Measurements from ENCODE around the gene SYNC.

Gene SYNC

GRCh38 chr1:32702599-32703478 lies at the start of gene SYNC:
Gene SYNC, minus strand, starts transcription at chr1:32702770. Its CDS starts 110 bp downstream, at chr1:32702660.
- peak within 1 kb of the TSS; percentile 47 for H3K4me3 Mint-ChIP-seq
- H3K27me3 Mint-ChIP-seq = peaks cover 54% of the 10 kb centered on the region
- H3K27ac Mint-ChIP-seq = no peak within 1 kb of the TSS

GRCh38 chr1:32749771-32750170 lies 47.2 kb upstream of the SYNC start:
- Mint-ChIP-seq H3K9me3 (no peaks in the 10 kb centered on the region), H3K4me1 (ENCODE audit: low read depth) (peaks cover 12% of the 10 kb centered on the region), H3K36me3 (ENCODE audit: low read depth) (no peaks in the 10 kb centered on the region), H3K4me3 (no peak overlapping the region), H3K27me3 (peaks cover 10% of the 10 kb centered on the region), H3K27ac (no peak overlapping the region)
- no peak for DNase-seq

More at GRCh38 chr1:32702599-32703478, at the start of gene SYNC:
- Mint-ChIP-seq H3K9me3 (no peaks in the 10 kb centered on the region), H3K36me3 (ENCODE audit: low read depth) (no peaks in the 10 kb centered on the region), H3K4me1 (ENCODE audit: low read depth) (peaks cover 10% of the 10 kb centered on the region)
- no peak for DNase-seq

DNA sequence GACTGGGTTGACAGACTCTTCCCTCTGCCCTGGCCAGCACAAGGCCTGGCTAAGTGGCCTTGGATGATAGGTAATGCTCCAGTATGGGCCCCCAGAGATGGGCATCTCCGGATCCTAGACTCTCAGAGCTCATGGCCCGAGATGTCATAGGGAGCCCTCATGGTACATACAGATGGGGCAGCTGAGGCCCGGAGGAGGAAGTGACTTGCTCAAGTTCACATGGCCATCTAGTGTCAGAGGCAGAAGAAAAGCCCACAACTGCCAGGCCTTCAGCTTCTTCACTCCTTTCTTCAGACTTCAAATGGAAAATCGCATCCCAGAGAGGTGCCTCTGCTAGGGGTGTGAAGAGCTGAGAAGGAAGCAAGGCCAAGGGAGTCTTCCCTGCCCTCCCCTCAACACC lies 46.8 kb upstream of the SYNC start:
- H3K9me3 Mint-ChIP-seq = no peaks in the 10 kb centered on the region
- H3K27ac Mint-ChIP-seq = no peak overlapping the region
- H3K4me3 Mint-ChIP-seq = no peak overlapping the region
- no peak for DNase-seq
- H3K36me3 Mint-ChIP-seq (ENCODE audit: low read depth) = no peaks in the 10 kb centered on the region
- H3K27me3 Mint-ChIP-seq = peaks cover 7% of the 10 kb centered on the region
- H3K4me1 Mint-ChIP-seq (ENCODE audit: low read depth) = peaks cover 9% of the 10 kb centered on the region

DNA sequence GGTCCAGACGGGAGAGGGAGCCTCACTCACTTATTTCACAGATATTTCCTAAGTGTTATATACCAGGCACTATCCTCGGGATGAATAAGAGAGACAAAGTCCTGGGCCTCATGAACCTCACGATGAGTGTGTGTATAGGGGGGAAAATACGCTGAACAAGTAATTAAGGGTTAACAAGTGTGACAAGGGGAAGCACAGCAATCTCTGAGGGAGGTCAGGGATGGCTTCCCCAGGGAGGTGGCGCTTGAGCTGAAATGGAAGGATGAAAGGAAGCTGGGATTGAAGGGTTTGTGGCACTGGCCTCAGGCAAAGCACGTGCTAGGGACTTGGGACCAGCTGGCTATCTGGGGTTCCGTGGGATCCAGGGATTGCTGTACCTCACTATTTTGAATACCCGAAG lies 46.4 kb upstream of the SYNC start:
- H3K36me3 Mint-ChIP-seq (ENCODE audit: low read depth) = no peaks in the 10 kb centered on the region
- H3K27me3 Mint-ChIP-seq = peaks cover 8% of the 10 kb centered on the region
- DNase-seq = no peak
- no peaks in the 10 kb centered on the region for H3K9me3 Mint-ChIP-seq
- H3K4me1 Mint-ChIP-seq (ENCODE audit: low read depth) = peaks cover 7% of the 10 kb centered on the region
- no peak overlapping the region for H3K4me3 Mint-ChIP-seq
- H3K27ac Mint-ChIP-seq = no peak overlapping the region

DNA sequence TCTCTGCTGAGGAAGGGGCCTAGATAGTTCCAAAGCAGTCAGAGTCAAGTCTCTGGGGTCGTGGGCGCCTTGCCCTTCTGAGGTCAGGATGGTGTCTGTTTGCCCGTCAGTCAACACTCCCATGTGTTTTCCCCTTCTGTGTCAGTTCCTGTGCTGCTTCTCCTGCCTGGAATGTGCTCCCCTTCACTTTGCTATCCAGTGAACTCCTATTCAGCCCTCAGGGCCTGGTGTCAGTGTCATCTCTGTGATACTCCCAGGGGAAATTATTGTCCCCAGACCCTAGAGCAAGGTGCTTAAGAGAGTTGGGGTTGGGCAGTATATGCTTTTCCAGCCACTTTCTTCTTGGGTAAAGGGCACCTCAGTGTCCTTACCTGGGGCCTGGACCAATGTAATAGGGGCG lies 45.8 kb upstream of the SYNC start:
- Mint-ChIP-seq H3K36me3 (ENCODE audit: low read depth) (no peaks in the 10 kb centered on the region), H3K27me3 (peaks cover 11% of the 10 kb centered on the region), H3K4me3 (no peak overlapping the region), H3K4me1 (ENCODE audit: low read depth) (peaks cover 4% of the 10 kb centered on the region), H3K9me3 (no peaks in the 10 kb centered on the region), H3K27ac (no peak overlapping the region)
- DNase-seq = no peak

- Mint-ChIP-seq H3K4me3 (no peak overlapping the region), H3K4me1 (ENCODE audit: low read depth) (no peaks in the 10 kb centered on the region), H3K27me3 (peaks cover 21% of the 10 kb centered on the region), H3K27ac (no peak overlapping the region), H3K36me3 (ENCODE audit: low read depth) (no peaks in the 10 kb centered on the region), H3K9me3 (no peaks in the 10 kb centered on the region)
- DNase-seq = no peak
These were observed 43.6 kb upstream of the SYNC start for GRCh38 chr1:32746130-32746529.

- H3K36me3 Mint-ChIP-seq (ENCODE audit: low read depth) = no peaks in the 10 kb centered on the region
- no peaks in the 10 kb centered on the region for H3K9me3 Mint-ChIP-seq
- no peak overlapping the region for H3K4me3 Mint-ChIP-seq
- peaks cover 33% of the 10 kb centered on the region for H3K27me3 Mint-ChIP-seq
- DNase-seq = no peak
- no peaks in the 10 kb centered on the region for H3K4me1 Mint-ChIP-seq (ENCODE audit: low read depth)
- H3K27ac Mint-ChIP-seq = no peak overlapping the region
These were observed 41.5 kb upstream of the SYNC start for GRCh38 chr1:32744071-32744425.

DNA sequence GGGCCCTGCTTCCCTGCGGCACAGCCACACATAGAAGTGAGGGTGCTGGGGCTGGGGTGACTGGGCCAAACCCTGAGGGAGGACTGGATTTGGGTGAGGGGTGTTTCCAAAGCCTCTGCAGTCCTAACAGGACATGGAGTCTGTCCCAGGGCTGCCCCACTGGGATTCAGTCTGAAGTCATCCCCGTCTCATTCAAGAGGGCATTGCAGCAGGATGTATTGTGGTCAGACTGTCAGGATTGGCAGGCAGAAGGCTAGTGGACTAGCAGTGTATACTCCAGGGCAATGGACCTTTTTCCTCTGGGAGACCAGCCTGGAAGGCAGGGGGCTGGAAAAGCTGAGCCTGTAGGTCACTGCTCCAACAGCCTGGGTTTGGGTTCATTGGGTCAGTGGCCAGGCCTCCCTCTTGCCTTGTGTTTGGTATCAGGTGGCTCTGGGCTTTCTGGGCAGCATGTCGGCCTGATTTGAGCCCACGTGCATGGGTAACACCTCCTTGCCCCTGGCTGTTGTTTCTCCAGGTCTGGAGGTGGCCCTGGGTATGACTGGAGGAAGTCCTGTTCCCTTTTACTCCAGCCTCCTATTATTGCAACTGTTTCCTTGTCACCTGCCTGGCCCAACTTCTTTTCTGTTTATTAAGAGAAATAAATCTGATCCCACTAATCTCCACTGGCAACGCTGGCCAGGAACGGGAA lies 41.0 kb upstream of the SYNC start:
- H3K36me3 Mint-ChIP-seq (ENCODE audit: low read depth) = no peaks in the 10 kb centered on the region
- no peaks in the 10 kb centered on the region for H3K4me1 Mint-ChIP-seq (ENCODE audit: low read depth)
- H3K27me3 Mint-ChIP-seq = peaks cover 33% of the 10 kb centered on the region

GRCh38 chr1:32742956-32743355 lies 40.4 kb upstream of the SYNC start:
- H3K9me3 Mint-ChIP-seq = no peaks in the 10 kb centered on the region
- DNase-seq = no peak
- no peaks in the 10 kb centered on the region for H3K36me3 Mint-ChIP-seq (ENCODE audit: low read depth)
- no peak overlapping the region for H3K27ac Mint-ChIP-seq
- peaks cover 33% of the 10 kb centered on the region for H3K27me3 Mint-ChIP-seq
- H3K4me1 Mint-ChIP-seq (ENCODE audit: low read depth) = no peaks in the 10 kb centered on the region
- H3K4me3 Mint-ChIP-seq = peak overlapping the region; percentile 20

More for the DNA sequence above, 41.0 kb upstream of the SYNC start:
- no peak overlapping the region for H3K4me3 Mint-ChIP-seq
- H3K27ac Mint-ChIP-seq = no peak overlapping the region
- DNase-seq = no peak
- H3K9me3 Mint-ChIP-seq = no peaks in the 10 kb centered on the region

GRCh38 chr1:32742199-32742947 lies 39.8 kb upstream of the SYNC start:
- DNase-seq = no peak
- Mint-ChIP-seq H3K4me1 (ENCODE audit: low read depth) (no peaks in the 10 kb centered on the region), H3K36me3 (ENCODE audit: low read depth) (no peaks in the 10 kb centered on the region), H3K27me3 (peaks cover 33% of the 10 kb centered on the region), H3K9me3 (no peaks in the 10 kb centered on the region), H3K27ac (no peak overlapping the region), H3K4me3 (peak overlapping the region; percentile 43)

GRCh38 chr1:32741413-32742198 lies 39.0 kb upstream of the SYNC start:
- DNase-seq = no peak
- Mint-ChIP-seq H3K4me3 (peak overlapping the region; percentile 68), H3K9me3 (no peaks in the 10 kb centered on the region), H3K4me1 (ENCODE audit: low read depth) (no peaks in the 10 kb centered on the region), H3K27ac (no peak overlapping the region), H3K36me3 (ENCODE audit: low read depth) (no peaks in the 10 kb centered on the region), H3K27me3 (peaks cover 33% of the 10 kb centered on the region)

DNA sequence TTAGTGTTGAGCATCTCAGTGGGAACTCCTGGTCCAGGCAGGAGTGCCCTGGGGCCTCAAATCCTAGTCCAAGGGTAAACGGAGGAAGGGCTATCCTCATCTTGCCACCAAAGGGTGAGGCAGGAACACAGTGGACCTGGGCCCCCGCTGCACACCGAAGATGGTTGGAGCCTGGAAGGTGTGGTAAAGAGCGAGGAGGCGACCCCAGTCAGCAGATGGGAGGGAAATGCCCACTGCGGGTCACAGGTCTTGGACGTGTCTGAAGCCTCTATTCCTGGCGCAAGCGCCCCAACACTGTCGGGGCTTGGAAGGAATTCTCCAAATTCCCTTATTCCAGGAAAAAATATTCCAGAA lies 38.5 kb upstream of the SYNC start:
- Mint-ChIP-seq H3K27ac (no peak overlapping the region), H3K9me3 (no peaks in the 10 kb centered on the region), H3K36me3 (ENCODE audit: low read depth) (no peaks in the 10 kb centered on the region), H3K27me3 (peaks cover 33% of the 10 kb centered on the region), H3K4me1 (ENCODE audit: low read depth) (no peaks in the 10 kb centered on the region), H3K4me3 (peak overlapping the region; percentile 68)
- no peak for DNase-seq

GRCh38 chr1:32736812-32737791 lies 34.5 kb upstream of the SYNC start:
- no peak overlapping the region for H3K27ac Mint-ChIP-seq

More at GRCh38 chr1:32736812-32737791, 34.5 kb upstream of the SYNC start:
- Mint-ChIP-seq H3K4me3 (no peak overlapping the region), H3K9me3 (no peaks in the 10 kb centered on the region), H3K27me3 (peaks cover 14% of the 10 kb centered on the region), H3K36me3 (ENCODE audit: low read depth) (no peaks in the 10 kb centered on the region), H3K4me1 (ENCODE audit: low read depth) (peaks cover 3% of the 10 kb centered on the region)
- no peak for DNase-seq
